Bronchial epithelial cell (primary cell): ENCODE measurements around the gene DDX39B. TPM values are rescaled to one million over a fixed set of nuclear protein-coding genes. Genes with fewer than 3 reads are reported as not detected.

Experiments used
- DNase-seq: peaks from one replicate; pipeline ENCODE4 v3.0.0-alpha.2; 2010; ENCODE audit warnings: low read depth
- FAIRE-seq: peaks from 2 replicates; lab custom pipeline; 2011; peaks lifted over from hg19 to GRCh38; lab: Jason Lieb, UNC
- H3K27me3 ChIP-seq: 2 replicates; pipeline ENCODE4 v1.5.1; 2011; ENCODE audit warnings: low read length; ENCODE audit not compliant: control insufficient read depth, insufficient read depth
- H3K36me3 ChIP-seq: 2 replicates; pipeline ENCODE4 v1.5.1; 2011; ENCODE audit warnings: low read length; ENCODE audit not compliant: control insufficient read depth, insufficient read depth
- H3K4me3 ChIP-seq: 2 replicates; pipeline ENCODE4 v1.5.1; 2011; ENCODE audit warnings: mild to moderate bottlenecking, low read depth, low read length, control low read depth
- total RNA-seq: library from RNA; depleted of rRNA; stranded (reverse); fragments of >200 nt; gene quantifications from 2 replicates; pipeline ENCODE4 v1.2.1, GENCODE V29; 2014
- TF ChIP-seq, protein P1 (sequence below): IDR thresholded peaks from 2 replicates; pipeline ENCODE4 v1.5.1; 2011; ENCODE audit warnings: mild to moderate bottlenecking, moderate library complexity, low read length, control low read depth, inconsistent platforms; ENCODE audit not compliant: insufficient read depth, severe bottlenecking

Gene DDX39B
- total RNA-seq, 1 donor from 2014 or later, result 385 TPM

DNA sequence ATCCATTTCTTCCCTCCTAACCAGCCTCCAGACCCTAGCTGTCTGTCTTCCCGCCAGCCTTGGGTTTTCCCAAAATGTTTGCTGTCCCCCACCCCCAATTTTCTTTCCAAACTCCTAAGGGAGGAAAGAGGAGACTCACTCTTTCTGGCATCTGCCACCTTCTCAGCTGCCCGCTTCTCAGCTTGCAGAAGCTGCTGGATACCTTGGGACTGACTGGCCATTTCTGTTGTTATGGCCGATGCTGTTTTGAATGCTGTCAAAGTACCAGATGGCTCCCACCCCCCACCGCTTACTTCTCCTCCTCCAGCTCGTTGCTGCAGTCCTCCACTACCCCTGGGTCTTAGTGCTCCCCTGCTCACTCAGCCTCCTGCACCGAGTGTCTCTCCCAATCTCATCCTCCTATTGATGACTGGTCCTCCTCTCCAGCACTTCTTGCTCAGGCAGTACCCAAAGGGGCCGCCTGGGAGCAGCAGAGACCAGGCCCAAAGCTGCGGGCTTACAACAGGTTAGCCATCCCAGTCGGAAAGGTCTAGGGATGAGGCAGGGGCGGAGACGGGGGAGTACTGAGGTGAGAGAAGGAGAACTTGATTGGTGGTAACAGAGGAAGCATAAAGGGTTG, 4.6 kb upstream of the DDX39B start, which contains the start of gene ATP6V1G2:
TSS of gene ATP6V1G2 (minus strand) at position 270 of the 619 bp plus-strand sequence. CDS start at position 221, 49 bp downstream.
- FAIRE-seq (no peak), DNase-seq (peak; percentile 91)
- TF ChIP-seq, protein P1, sequence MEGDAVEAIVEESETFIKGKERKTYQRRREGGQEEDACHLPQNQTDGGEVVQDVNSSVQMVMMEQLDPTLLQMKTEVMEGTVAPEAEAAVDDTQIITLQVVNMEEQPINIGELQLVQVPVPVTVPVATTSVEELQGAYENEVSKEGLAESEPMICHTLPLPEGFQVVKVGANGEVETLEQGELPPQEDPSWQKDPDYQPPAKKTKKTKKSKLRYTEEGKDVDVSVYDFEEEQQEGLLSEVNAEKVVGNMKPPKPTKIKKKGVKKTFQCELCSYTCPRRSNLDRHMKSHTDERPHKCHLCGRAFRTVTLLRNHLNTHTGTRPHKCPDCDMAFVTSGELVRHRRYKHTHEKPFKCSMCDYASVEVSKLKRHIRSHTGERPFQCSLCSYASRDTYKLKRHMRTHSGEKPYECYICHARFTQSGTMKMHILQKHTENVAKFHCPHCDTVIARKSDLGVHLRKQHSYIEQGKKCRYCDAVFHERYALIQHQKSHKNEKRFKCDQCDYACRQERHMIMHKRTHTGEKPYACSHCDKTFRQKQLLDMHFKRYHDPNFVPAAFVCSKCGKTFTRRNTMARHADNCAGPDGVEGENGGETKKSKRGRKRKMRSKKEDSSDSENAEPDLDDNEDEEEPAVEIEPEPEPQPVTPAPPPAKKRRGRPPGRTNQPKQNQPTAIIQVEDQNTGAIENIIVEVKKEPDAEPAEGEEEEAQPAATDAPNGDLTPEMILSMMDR, result peak; percentile 95
- Histone ChIP-seq H3K4me3 (peak within 1 kb of the TSS; percentile 35), H3K36me3 (peaks cover 4% of the 10 kb centered on the region), H3K27me3 (no peaks in the 10 kb centered on the region)

DNA sequence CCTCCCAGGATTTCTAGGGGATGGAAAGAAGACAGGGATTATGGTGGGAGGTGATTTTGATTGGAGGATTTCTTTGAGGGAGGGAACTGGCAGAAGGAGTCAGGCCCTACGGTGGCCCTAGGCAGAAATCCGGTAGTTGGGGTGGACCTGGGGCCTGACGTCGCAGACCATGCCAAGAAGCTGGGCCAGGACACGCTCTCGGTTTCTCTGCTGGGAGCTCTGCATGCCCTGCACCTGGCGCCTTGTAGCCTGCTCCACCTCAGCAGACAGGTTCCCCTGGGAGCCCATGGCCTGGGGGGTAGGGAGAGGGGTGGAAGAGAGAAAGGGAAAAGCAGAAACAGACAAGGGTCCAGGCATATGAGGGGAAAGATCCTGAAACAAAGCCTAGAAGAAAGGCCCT, 3.5 kb upstream of the DDX39B start:
- no peaks in the 10 kb centered on the region for H3K27me3 ChIP-seq
- H3K36me3 ChIP-seq, result peaks cover 4% of the 10 kb centered on the region
- FAIRE-seq, result no peak
- H3K4me3 ChIP-seq, result no peak overlapping the region
- no peak for DNase-seq
- TF ChIP-seq, protein P1, result no peak

DNA sequence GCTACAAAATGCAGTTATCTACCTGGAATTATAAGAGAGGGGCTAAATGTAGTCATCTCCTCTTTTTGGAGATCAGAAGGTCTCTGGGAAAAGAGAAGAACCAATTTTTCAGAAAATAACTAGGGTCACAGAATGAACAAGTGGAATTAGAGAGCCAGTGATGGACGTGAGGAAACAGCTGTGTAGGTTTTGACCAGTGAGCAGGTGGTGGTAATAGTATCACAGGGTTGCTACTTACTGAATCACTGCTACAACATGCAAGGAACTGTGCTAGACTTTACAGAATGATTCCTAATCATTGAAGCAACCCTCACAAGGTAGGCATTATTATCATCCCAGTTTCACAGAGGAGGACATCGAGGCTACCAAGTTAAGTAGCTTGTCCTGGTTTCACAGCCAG, 2.9 kb upstream of the DDX39B start:
- H3K36me3 ChIP-seq, result peaks cover 7% of the 10 kb centered on the region
- TF ChIP-seq, protein P1, result no peak
- DNase-seq, result no peak
- no peak for FAIRE-seq
- no peak overlapping the region for H3K4me3 ChIP-seq
- no peaks in the 10 kb centered on the region for H3K27me3 ChIP-seq

DNA sequence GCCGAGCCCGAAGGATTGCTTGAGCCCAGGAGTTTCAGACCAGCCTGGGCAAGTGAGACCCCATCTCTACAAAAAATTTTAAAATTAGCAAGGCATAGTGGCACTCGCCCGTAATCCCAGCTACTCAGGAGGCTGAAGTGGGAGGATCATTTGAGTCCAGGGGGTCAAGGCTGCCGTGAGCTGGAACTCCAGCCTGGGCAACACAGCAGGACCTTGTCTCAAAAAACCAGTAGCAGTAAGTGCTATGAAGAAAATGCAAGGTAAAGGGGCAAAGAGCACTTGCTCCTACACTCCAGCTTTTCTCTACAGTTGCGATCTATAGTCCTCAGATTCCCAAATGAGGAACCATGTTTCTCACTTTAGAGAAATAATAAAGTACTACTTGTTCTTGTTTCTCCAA, 1.8 kb upstream of the DDX39B start:
- FAIRE-seq (no peak), DNase-seq (no peak)
- H3K4me3 ChIP-seq, result no peak overlapping the region
- H3K36me3 ChIP-seq, result peaks cover 8% of the 10 kb centered on the region
- TF ChIP-seq, protein P1, result no peak
- H3K27me3 ChIP-seq, result no peaks in the 10 kb centered on the region

DNA sequence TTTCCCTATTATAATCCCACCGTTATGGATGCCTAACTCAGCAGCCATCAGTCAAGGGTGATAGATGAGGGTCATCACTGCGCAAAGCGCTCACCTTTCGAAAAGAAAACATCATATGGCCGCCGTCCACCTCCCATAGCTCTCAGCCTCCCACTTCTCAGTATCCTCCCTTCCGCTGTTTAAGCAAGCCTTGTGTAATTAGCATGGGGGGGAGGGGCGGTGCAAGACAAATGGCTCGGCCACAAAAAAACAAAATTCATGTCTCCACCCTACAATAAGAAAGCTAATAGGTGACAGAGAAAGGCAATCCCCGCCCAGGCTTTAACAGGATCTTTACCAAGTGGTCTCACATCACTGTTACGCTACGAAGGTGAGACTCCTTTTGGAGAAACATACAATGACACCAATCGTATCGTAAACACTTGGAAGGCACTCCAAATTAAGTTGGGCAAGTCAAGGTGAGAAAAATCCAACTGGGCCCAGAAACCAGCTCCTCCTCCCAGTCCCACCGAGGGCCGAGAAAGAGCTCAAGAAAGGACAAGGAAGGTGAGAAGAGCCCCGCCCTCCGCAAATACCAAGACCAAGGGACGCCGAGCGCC, 645 bp downstream of the DDX39B start:
- Histone ChIP-seq H3K27me3 (no peaks in the 10 kb centered on the region), H3K4me3 (peak overlapping the region; percentile 56), H3K36me3 (peaks cover 8% of the 10 kb centered on the region)
- TF ChIP-seq, protein P1, result no peak
- FAIRE-seq (no peak), DNase-seq (peak; percentile 58)
